ENCODE data around the gene ID4.

ID4 gene

DNA sequence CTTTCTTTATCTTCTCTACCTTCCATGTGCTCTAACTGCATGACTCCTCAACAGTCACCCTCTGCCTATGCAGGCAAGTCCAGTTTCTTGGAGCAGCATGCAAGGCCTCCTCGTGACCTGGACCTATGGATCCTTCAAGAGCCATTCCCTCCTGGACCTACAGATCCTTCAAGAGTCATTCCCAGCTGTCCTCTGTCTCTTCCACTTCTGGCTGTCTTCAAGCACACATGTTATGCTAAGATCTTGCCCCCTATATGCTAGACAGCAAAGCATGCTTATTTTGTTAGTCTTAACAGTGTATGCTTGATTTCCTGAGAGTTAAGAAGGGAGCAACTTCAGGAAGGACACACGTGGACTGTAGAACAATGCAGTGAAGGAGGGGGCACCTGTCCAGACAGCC is 7.5 kb downstream of the ID4 start:
- Histone ChIP-seq H3K27ac (ENCODE audit: low read depth, low read length) (no peak overlapping the region), H3K9me3 (ENCODE audit: control insufficient read depth, insufficient read depth, low read length) (no peaks in the 10 kb centered on the region), H3F3A (ENCODE audit: control insufficient read depth, insufficient read depth) (peaks cover 11% of the 10 kb centered on the region), H3K79me2 (ENCODE audit: control insufficient read depth, low read length) (no peaks in the 10 kb centered on the region), H3K9me2 (replicated peaks; ENCODE audit: control insufficient read depth, low read length) (no peaks in the 10 kb centered on the region), H3K27me3 (ENCODE audit: control insufficient read depth, low read length) (no peaks in the 10 kb centered on the region), H3K36me3 (ENCODE audit: control insufficient read depth, low read length) (no peaks in the 10 kb centered on the region; the same call in 1 of the 2 replicates), H3K4me2 (ENCODE audit: low read length) (no peak overlapping the region), H4K20me1 (ENCODE audit: control insufficient read depth, insufficient read depth, low read depth, low read length) (no peaks in the 10 kb centered on the region), H3K4me3 (ENCODE audit: low read length) (no peak overlapping the region), H3K4me1 (ENCODE audit: control insufficient read depth, low read length) (peaks cover 50% of the 10 kb centered on the region)
- TF ChIP-seq EZH2phosphoT487 (IDR thresholded peaks at IDR 0.05; ENCODE audit: borderline replicate concordance, low read length) = no peak
- TF ChIP-seq, protein P1, sequence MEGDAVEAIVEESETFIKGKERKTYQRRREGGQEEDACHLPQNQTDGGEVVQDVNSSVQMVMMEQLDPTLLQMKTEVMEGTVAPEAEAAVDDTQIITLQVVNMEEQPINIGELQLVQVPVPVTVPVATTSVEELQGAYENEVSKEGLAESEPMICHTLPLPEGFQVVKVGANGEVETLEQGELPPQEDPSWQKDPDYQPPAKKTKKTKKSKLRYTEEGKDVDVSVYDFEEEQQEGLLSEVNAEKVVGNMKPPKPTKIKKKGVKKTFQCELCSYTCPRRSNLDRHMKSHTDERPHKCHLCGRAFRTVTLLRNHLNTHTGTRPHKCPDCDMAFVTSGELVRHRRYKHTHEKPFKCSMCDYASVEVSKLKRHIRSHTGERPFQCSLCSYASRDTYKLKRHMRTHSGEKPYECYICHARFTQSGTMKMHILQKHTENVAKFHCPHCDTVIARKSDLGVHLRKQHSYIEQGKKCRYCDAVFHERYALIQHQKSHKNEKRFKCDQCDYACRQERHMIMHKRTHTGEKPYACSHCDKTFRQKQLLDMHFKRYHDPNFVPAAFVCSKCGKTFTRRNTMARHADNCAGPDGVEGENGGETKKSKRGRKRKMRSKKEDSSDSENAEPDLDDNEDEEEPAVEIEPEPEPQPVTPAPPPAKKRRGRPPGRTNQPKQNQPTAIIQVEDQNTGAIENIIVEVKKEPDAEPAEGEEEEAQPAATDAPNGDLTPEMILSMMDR (IDR thresholded peaks at IDR 0.05; ENCODE audit: low read depth, low read length, poor library complexity, severe bottlenecking) = no peak

DNA sequence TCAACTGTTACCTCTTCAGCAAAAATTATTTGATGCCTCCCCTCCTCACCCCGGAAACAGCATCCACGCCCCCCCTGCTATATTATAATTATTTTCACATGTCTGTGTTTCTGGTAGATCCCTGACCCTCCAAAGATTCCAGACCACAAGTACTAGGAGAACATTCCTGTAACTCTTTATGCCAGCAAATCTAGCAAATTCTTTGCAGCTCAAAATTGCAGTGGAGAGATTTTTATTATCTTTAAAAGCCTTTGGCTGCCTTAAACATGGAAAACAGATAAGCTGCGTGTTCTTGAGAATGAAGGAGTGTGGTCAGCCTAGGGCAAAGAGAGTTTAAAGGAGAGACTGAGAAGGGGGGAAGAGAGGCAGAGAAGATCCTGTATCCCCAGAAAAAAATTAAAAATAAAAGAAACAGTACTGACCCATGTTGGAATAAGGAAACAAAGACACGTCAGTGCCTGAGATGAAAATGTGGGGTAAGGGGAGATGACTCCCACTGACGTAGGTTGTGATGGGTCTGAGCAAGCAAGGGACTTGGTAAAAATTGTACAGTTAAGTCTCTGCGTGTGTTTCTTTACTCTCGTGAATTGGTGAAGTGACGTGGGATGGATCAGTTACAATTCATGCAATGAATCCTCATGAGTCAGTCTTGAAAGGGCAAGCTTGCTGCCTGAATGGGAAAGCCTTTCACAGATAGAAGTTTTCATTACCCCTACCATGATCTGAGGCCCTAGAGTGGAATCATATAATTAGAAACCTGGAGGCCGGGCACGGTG is 8.3 kb downstream of the ID4 start:
- no peaks in the 10 kb centered on the region for H4K20me1 ChIP-seq (ENCODE audit: control insufficient read depth, insufficient read depth, low read depth, low read length)
- no peaks in the 10 kb centered on the region for H3K9me3 ChIP-seq (ENCODE audit: control insufficient read depth, insufficient read depth, low read length)
- H3K4me1 ChIP-seq (ENCODE audit: control insufficient read depth, low read length) = peaks cover 45% of the 10 kb centered on the region
- H3K36me3 ChIP-seq (ENCODE audit: control insufficient read depth, low read length) = no peaks in the 10 kb centered on the region; the same call in 1 of the 2 replicates
- TF ChIP-seq EZH2phosphoT487 (IDR thresholded peaks at IDR 0.05; ENCODE audit: borderline replicate concordance, low read length) = no peak
- TF ChIP-seq, protein P1 (IDR thresholded peaks at IDR 0.05; ENCODE audit: low read depth, low read length, poor library complexity, severe bottlenecking) = no peak
- H3K79me2 ChIP-seq (ENCODE audit: control insufficient read depth, low read length) = no peaks in the 10 kb centered on the region
- H3K4me3 ChIP-seq (ENCODE audit: low read length) = no peak overlapping the region
- no peaks in the 10 kb centered on the region for H3K27me3 ChIP-seq (ENCODE audit: control insufficient read depth, low read length)
- H3K27ac ChIP-seq (ENCODE audit: low read depth, low read length) = no peak overlapping the region
- peaks cover 7% of the 10 kb centered on the region for H3F3A ChIP-seq (ENCODE audit: control insufficient read depth, insufficient read depth)
- H3K4me2 ChIP-seq (ENCODE audit: low read length) = no peak overlapping the region
- no peaks in the 10 kb centered on the region for H3K9me2 ChIP-seq (replicated peaks; ENCODE audit: control insufficient read depth, low read length)

DNA sequence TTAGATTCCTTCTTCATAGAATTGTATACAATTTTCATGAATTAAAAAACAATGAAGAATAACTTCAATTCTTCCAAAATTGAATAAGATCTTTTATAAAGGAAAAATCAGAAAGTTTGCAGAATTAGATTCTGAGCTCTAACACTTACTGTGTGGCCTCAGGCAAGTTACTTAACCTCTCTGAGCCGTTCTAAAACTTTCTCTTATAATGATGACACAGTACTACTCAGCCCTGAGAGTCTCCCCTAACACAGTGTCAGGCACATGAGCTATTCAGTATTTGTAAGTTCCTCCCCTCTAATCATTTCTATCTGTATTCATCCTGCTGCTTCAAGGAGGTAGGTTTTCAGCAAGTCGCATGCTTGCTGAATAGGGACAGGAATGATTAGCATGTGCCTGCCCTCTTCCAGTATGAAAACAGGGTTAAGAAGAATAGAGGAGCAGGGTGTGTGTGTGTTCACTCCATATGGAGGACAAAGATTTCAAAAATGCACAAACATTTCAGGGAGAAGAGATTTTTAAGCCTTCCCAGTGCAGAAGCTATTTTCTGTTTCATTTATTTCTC is 11.4 kb downstream of the ID4 start:
- H3K9me3 ChIP-seq (ENCODE audit: control insufficient read depth, insufficient read depth, low read length) = no peaks in the 10 kb centered on the region
- no peaks in the 10 kb centered on the region for H3K79me2 ChIP-seq (ENCODE audit: control insufficient read depth, low read length)
- H3K4me3 ChIP-seq (ENCODE audit: low read length) = no peak overlapping the region
- TF ChIP-seq, protein P1 (IDR thresholded peaks at IDR 0.05; ENCODE audit: low read depth, low read length, poor library complexity, severe bottlenecking) = no peak
- no peak for TF ChIP-seq EZH2phosphoT487 (IDR thresholded peaks at IDR 0.05; ENCODE audit: borderline replicate concordance, low read length)
- no peaks in the 10 kb centered on the region for H3F3A ChIP-seq (ENCODE audit: control insufficient read depth, insufficient read depth)
- H3K9me2 ChIP-seq (replicated peaks; ENCODE audit: control insufficient read depth, low read length) = no peaks in the 10 kb centered on the region
- H4K20me1 ChIP-seq (ENCODE audit: control insufficient read depth, insufficient read depth, low read depth, low read length) = no peaks in the 10 kb centered on the region
- H3K27ac ChIP-seq (ENCODE audit: low read depth, low read length) = no peak overlapping the region
- no peak overlapping the region for H3K4me2 ChIP-seq (ENCODE audit: low read length)
- H3K4me1 ChIP-seq (ENCODE audit: control insufficient read depth, low read length) = peaks cover 26% of the 10 kb centered on the region
- no peaks in the 10 kb centered on the region for H3K27me3 ChIP-seq (ENCODE audit: control insufficient read depth, low read length)
- no peaks in the 10 kb centered on the region for H3K36me3 ChIP-seq (ENCODE audit: control insufficient read depth, low read length)
